Erythroblast (primary cell): ENCODE measurements around the gene KLK4.

Experiments
- GATA1 ChIP-seq: IDR thresholded peaks from 2 replicates; pipeline ENCODE4 v1.6.1; 2011; ENCODE audit warnings: low read depth, mild to moderate bottlenecking, control low read depth, low read length, moderate library complexity
- POLR2A ChIP-seq: IDR thresholded peaks from 2 replicates; pipeline ENCODE4 v1.6.1; 2011; ENCODE audit warnings: mild to moderate bottlenecking, low read length

- TF ChIP-seq POLR2A (no peak), GATA1 (no peak)
These were observed 473 bp downstream of the KLK4 start for GRCh38 chr19:50910722-50911121.
